Glomerular visceral epithelial cell (primary cell): Measurements from ENCODE around the gene NDFIP1.
"Not testable (repeated sequence)": the region's sequence is repeated elsewhere in the genome, so short reads cannot be mapped to it uniquely, and the experiment has no call there.

Source experiments
- DNase-seq: peaks from one replicate; pipeline ENCODE4 v3.0.0-alpha.2; 2016; ENCODE audit errors: extremely low spot score

NDFIP1 gene, protein sequence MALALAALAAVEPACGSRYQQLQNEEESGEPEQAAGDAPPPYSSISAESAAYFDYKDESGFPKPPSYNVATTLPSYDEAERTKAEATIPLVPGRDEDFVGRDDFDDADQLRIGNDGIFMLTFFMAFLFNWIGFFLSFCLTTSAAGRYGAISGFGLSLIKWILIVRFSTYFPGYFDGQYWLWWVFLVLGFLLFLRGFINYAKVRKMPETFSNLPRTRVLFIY

DNA sequence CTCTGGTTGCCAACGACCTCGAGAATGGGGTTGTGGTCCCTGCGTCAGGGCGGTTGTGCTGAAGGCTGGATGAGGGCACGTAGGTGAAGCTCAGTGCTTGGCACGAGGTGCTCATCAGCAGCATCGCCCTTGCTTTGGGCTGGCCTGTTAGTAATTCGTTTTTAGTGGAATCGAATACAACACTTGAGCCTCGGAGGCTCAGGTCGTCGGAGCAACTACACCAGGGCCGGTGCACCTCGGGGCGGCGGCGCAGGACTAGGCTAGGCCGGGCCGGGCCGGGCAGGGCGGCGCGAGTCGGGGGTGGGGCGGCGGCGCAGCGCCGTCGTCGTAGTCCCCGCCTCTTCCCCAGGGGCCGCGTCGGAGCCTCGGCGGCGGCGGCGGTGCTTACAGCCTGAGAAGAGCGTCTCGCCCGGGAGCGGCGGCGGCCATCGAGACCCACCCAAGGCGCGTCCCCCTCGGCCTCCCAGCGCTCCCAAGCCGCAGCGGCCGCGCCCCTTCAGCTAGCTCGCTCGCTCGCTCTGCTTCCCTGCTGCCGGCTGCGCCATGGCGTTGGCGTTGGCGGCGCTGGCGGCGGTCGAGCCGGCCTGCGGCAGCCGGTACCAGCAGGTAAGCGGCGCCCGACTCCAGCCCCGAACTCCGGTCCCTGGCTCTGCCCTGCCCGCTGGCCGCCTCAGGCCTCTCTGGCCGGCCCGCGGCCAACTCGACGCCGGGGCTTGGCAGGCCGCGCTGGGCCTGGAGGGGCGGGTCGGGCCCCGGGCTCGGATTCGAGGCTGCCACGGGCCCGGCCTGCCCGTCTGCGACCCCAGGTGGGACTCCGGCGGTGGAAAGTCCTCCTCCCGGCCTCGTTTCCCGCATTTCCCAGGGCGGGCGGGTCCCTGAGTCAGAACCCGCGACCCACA is at the start of gene NDFIP1:
Gene NDFIP1 (plus strand): TSS at position 348 of the 899 bp plus-strand sequence. CDS start 196 bp downstream, at position 544.
- peak; percentile 88 for DNase-seq

DNA sequence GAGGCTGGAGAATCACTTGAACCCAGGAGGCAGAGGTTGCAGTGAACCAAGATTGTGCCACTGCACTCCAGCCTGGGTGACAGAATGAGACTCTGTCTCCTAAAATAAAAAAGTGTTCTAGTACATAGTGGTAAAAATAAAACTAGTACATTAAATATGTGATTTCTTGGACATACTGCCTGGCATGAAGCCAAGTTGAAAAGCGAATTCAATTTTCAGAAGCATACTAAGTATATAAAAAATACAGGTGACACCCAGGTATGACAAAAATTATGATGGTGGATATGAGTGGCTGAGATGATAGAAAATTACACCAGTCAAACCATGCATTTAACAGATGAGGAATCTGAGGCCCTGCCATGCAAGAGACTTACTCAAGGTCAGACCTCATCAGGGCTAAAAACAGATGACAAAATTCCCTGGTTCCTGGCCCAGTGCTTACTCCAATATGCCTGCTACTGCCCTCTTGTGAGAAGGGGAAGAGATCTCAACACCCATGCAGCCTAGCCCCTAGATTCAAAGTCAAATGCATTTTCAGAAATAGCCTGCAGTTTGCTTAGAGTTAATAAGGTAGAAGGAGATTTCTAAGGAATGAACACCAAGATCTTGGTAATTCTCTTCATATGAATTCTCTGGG is 49.2 kb upstream of the NDFIP1 start:
- DNase-seq, result no peak

DNA sequence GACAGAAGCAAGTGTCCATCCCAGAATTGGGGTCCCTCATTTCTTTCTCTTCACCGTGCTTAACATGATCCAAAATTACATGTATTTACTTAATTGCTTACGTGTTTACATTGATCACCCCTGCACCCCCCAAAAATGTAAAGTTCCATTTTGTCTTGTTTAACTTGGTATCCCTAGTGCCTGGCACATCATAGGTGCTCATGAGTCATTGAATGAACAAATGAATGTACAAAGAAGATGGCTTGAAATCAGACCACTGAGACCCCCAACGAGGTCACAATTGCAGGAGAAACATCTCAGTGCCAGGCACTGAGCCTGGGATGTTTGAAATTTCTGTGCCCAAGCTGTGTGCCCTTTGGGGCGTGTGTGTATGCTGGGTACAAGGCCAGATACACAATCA is 45.2 kb upstream of the NDFIP1 start:
- DNase-seq, result no peak

DNA sequence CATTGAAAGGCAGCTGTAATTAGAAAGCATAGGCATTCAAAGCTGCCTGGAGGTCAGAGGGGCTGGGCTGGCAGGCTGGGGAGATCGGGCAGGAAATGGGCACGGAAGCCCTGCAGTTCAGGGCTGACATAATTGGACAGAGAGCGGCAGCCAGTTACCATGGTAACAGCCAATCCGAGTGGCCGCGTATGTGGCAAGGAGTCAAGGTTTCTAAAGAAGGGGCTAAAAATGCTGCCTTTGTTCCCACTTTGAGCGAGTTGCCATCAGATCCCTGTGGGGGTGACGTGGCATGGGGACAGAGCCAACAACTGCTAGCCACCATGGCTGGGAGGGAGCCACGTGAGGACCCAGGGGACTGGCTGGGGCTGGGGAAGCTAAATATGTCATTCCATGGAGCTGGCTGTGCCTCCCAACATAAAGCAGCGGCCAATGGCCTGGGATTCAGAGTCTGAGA is 44.7 kb upstream of the NDFIP1 start:
- DNase-seq, result peak; percentile 21

DNA sequence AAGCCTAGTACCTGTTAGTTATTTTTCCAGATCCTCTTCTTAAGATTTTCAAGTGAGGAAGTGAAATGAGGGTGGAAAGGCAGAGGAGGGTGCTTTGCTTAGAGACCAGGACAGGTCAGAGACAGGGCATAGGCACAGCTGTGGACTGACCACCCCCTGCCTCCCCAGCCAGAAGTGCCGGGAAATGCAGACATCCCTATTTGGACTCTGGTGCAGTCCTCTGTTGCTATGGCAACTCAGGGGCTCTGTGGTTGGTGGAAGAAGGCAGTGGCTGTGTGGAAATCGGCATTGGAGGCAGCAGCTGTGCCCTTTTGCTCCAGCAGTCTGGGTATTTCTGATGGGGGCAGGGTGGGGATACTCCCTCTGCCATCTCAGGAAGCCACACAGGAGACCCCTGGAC is 43.3 kb upstream of the NDFIP1 start:
- DNase-seq, result no peak

DNA sequence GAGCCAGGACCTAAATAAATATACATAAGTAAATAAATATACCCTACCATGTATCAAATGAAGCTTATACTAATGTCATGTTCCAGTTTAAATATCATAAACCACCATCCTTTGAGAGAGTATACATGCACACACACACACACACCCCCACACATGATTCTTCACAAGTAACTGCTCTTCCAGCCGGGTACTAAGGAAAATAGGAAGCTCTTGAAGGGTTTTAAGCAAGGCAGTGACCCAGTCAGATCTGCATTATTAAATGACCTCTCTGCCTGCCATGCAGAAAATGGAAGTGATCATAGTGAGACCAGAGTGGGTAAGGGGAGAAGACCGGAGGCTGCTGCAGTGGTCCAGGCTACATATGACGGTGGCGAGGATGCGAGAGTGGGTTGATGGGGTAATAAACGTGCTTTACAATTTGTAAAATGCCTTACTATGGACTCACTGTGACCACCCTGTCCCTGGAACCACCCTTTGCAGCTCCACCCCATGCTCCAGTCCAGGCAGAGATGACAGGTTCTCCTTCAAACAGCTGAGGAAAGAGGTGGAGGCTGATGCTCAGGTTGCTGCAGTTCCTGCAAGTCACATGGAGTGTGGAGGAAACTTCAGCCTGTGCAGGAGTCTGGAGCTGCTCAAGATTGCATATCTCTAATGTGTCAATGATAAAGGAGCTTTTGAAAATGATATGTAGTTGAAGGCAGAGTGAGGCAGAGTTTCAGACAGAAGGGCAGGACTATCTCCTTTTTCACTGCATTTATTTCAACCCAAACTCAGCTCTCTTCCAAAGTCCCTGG is 38.8 kb upstream of the NDFIP1 start:
- no peak for DNase-seq

DNA sequence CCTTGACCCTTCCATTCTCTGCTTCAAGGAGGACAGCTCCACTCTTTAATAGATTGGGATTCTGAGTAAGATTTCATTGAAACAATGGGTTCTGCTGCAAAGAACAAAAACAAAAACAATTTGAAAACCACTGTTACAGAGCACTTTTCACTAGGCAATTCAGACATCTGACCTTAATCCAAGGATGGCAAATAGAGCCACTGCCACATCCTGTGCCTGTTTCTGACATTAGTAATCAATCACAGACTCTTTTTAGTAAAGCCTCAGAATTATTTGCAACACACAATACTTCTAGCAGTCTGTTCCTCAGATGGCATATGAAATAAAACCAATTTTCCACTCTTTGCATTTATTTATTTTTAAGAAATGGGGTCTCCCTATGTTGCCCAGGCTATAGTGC is 37.8 kb upstream of the NDFIP1 start:
- DNase-seq, result no peak

DNA sequence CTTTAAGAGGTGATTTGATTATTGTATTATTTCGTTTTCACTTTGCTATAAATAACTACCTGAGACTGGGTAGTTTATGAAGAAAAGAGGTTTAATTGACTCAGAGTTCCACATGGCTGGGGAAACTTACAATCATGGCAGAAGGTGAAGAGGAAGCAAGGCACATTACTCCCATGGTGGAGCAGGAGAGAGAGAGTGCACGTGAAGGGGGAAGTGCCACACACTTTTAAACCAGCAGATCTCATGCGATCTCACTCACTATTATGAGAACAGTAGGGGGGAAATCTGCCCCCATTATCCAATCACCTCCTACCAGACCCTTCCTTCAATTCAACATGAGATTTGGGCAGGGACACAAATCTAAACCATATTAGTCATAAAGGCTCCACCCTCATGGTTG is 36.1 kb upstream of the NDFIP1 start:
- no peak for DNase-seq

DNA sequence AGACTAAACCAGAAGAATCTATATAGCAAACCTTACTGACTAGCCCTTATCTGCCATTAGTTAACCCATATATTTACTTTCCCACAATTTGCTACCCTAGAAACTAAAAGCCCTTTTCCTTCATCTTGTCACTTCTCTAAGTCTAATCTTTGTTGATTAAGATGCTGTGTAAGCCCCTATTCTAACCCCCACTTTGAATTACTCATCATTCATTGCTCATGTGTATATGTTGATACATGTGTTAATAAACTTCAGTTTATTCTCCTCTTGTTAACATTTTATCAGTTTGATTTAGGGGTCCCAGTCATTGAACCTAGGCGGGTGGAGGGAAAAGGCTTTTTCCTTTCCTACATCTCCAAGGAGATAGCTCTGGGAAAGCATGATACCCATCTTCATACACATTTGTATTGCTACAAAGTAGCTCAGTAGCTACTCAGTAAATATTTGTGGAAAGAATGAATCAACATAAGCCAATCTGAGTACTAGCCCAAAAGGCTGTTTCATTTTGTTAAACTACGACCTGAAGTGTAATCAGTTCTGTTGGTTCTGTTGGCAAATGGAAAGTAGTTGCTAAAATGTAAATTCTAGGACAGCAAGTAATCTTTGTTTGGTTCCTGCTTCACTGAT is 35.1 kb upstream of the NDFIP1 start:
- DNase-seq, result no peak

DNA sequence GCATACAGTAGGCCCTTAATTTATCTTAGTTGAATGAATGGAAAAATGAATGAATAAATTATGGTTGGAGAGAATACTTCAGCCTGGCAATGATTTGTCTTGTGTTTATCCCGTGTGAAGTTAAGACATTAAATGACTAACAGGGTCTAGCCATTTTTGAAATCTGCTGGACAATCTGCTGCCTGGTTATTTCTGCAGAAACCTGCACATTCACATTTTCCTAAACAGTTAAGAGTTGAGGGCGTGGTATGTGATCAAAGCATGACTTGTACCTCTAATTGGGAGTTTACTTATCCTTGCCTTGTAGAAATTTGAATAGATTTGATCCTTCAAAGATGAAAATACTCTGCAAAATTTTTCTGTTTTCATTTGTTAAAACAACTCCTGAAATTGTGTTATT is 34.6 kb upstream of the NDFIP1 start:
- no peak for DNase-seq

DNA sequence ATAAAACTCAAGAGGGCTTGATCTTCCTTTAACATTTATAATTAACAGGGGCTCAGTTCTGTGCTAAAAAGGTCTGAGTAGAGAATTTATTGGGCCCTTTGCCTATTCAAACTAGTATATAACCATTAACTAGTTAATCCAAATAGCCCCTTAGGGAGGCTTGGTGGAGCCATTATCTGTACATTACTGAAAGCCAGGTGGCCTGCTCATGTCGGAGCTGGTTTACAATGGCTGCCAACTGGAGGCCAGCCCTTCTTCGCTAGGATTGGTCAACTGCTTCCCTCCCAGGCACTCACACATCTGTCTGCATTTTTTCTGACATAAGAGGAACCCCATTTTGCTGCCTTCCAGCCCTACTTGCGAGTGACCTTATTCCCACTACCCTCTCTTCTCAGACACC is 30.4 kb upstream of the NDFIP1 start:
- no peak for DNase-seq

DNA sequence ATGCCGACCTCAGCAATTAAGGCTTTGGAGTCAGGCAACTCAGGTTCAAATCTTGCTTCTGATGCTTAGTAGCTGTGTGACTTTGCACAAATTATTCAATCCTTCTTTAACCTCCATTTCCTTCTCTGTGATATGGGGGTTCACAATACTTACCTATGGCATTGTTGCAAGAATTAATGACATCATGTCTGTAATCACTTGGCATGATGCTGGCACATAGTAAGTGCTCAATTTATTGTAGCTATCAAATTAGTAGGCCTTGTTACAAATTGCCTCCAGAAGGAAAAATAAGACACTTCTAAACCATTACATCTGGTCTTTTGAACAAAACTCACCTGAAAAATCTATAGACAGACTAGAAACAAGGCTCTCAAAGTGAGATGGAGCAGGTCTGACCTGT is 29.9 kb upstream of the NDFIP1 start:
- no peak for DNase-seq

DNA sequence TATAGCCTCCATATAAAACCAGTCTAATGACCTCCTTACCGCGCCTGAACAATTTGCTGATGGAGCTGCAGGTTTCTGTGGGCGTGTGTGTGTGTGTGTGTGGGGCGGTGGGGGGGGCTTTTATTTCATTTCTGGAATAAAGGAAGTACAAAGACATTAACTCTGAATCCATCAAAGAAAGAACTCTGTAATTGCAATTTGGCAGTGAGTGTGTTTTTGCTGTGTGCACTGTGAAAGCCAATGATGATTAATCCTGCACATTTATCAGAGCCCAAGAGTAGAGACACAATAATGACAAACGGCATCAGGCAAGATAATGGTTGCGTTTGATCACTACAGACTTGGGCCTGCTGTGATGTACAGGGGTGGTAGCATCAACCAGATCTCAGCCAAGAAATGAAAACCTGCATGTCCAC is 29.3 kb upstream of the NDFIP1 start:
- no peak for DNase-seq

DNA sequence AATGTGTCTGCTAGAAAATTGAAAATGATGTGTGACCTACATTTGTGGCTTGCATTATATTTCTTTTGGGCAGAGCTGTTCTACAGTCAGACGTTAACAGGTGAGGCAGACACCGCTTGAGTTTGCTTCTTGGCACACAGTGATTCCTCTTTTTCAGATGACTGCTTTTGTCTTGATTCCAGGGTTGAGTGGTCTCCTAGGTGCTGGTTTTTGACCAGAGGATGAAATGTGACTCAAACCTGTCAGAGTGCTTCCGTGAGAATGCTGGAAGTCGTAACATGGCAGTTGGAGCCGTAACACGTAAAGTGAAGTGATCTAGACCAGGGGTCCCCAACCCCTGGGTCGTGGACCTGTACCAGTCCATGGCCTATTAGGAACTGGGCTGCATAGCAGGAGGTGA is 28.3 kb upstream of the NDFIP1 start:
- no peak for DNase-seq

DNA sequence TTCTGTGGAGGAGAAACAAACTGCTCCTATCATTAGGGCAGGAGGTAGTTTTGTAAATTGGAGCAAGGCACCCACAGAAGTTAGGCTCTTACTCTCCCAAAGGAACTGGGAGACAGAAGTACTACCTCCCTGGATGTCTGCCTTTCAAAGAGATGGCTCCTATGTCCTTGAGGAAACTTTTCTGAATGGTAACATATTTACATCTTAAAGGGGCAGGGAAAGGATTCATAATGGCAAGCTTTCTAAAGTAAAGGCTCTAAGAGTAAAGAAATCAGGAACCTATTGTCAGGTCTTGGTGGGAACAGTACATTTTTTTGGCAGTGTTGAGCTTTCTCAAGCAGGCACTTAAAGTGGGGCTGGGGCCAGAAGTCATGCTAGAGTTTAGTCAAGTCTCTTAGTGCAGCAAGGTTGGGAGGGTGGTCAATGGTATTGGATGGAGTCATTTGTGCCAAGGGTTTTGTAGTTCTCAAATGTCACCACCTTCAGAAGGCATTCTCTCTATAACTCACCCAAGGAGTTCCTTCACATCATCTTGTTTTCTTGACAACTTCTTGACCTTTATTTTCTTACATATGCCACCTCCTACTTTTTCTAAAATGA is 26.3 kb upstream of the NDFIP1 start:
- DNase-seq, result no peak

DNA sequence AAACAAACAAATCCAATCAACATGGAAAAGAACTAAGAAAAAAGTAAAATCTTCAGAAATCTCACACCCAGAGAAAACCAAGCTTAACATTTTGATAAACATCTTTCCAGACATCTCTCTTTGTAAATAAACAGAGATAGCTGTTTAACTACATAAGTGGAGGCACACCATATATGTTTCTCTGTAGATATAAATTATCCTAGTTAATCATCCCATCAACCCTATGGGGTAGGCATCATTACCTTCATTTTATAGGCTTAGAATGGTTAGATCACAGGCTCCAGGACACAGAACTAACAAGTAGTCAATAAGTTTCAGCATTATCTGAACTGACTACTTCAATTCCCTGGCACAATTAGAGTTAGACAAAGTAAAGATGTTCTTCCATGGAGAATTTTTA is 22.4 kb upstream of the NDFIP1 start:
- no peak for DNase-seq

DNA sequence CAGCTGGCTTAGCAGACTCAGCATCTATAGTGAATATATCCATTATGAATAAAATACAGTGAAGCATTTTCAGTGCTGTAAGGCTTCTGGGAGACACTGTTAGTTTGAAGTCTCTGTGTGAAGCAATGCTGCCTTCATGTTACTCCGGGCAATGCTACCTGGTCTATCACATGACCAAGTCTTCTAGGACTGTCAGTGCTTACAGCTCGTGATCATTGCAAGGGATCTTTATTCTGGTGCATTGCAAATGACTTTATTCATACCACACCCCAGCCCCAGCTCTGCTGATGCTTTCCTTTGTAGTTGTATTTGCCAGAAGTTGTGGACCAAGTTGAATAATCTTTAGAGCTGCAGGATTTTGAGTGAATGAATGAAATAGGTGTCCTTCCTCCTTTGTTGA is 21.9 kb upstream of the NDFIP1 start:
- DNase-seq, result no peak

DNA sequence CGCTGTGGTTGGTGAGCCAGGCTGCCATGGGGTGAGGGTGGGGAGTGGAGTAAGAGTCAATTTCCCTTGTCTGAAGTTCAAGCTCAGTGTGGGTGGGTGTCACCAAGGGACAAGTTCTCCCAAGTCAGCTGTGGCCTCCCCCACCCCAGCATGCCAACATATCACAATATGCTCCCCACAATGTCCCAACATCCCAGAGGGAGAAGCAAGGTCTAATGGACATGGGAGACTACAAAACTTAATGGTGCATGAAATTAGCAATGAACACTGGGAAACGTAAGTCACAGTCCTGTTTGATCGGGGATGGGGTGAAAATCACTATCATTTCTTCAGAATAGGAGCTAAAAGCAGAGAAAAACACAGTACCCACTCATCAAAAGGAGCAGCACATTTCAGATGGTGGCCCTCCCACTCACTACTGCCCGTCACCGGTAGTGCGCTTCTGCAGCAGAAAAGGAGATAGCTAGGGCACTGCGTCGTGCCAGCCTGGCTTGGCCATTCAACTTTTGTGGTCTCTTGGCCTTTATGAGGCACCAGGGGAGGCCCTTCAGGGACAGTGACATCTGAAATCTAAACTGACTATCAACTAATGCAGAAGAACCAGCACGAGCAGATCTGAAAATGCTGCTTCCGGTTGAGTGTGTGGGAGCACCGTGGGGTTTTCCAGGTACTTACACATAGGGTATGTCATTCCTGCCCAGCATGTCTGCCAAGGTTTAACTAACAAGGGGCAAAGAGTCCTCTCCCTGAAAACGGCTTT is 20.5 kb upstream of the NDFIP1 start:
- DNase-seq, result no peak

DNA sequence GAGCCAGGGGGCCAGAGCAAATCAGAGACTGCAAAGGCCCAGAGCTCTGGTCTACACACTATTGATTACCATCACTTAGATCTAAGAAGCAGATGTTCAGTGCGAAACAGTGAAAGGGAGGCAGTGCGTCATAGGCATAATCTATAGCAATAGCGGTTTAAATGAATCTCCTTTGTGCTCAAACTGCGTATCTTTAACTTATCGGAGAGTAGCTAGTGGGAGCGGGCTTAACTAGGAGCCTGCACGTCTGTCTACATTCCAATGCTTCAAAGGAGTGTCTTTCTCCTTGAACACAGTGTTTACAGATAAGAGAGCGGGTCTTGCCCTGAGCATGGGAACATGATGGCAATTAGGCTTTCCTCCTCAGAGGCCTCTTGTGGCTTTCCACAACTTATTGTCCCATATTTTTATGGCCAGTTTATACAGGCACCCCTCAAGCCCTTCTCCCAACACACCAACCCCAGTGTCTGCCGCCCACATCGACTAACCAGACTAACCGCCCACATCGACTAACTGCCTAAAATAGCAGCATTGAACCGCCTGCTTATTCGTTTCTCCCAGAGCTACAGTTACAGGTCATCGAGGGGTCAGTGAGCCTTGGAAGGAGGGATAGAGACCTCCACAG is 19.6 kb upstream of the NDFIP1 start:
- not testable (repeated sequence) for DNase-seq

DNA sequence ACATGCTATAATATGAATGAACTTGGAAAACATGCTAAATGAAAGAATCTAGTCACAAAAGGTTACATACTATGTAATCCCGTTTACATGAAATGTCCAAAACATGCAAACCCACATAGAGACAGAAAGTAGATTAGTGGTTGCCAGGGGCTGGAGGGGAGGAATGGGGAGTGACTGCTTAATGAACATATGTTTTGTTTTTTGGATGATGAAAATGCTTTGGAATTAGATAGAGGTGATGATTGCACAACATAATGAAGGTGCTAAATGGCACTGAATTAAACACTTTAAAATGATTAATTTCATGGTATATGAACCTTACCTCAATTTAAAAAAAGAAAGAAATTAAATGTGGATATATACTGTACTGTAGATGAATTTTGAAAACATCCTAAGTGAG is 17.6 kb upstream of the NDFIP1 start:
- no peak for DNase-seq
